HG03442 (cell line): ENCODE results near the gene AIG1.
A peak's percentile ranks its signal among the peaks of the same experiment; 100 is the strongest.

ENCODE experiments used
- ATAC-seq: cut with Tn5 transposase; IDR thresholded peaks from one replicate; pipeline ENCODE4 v1.9.1; 2021; ENCODE audit warnings: mild to moderate bottlenecking, moderate library complexity; ENCODE audit not compliant: unreplicated experiment

AIG1 gene

GRCh38 chr6:143356101-143356880 lies 295.6 kb downstream of the AIG1 start:
- ATAC-seq = no peak

GRCh38 chr6:143357152-143357551 lies 296.5 kb downstream of the AIG1 start:
- no peak for ATAC-seq

- ATAC-seq = no peak
Measured at GRCh38 chr6:143357561-143358255, 297.0 kb downstream of the AIG1 start.

- ATAC-seq = no peak
Measured at GRCh38 chr6:143361536-143362191, 301.0 kb downstream of the AIG1 start.

GRCh38 chr6:143362192-143362558 lies 301.5 kb downstream of the AIG1 start:
- ATAC-seq = no peak

- ATAC-seq = no peak
Measured at GRCh38 chr6:143363299-143363698, 302.6 kb downstream of the AIG1 start.

GRCh38 chr6:143368426-143368825 lies 307.7 kb downstream of the AIG1 start:
- ATAC-seq = peak; percentile 99

GRCh38 chr6:143369971-143370370 lies 309.3 kb downstream of the AIG1 start:
- no peak for ATAC-seq

GRCh38 chr6:143370812-143371370 lies 310.2 kb downstream of the AIG1 start:
- no peak for ATAC-seq

- ATAC-seq = no peak
Measured at GRCh38 chr6:143372199-143372882, 311.7 kb downstream of the AIG1 start.

GRCh38 chr6:143374014-143374413 lies 313.3 kb downstream of the AIG1 start:
- no peak for ATAC-seq

- ATAC-seq = peak; percentile 38
Measured at GRCh38 chr6:143375022-143375585, 314.4 kb downstream of the AIG1 start.

GRCh38 chr6:143376375-143376774 lies 315.7 kb downstream of the AIG1 start:
- ATAC-seq = no peak

- no peak for ATAC-seq
Measured at GRCh38 chr6:143376861-143377260, 316.2 kb downstream of the AIG1 start.

- no peak for ATAC-seq
Measured at GRCh38 chr6:143385636-143386035, 324.9 kb downstream of the AIG1 start.

- ATAC-seq = no peak
Measured at GRCh38 chr6:143390278-143390677, 329.6 kb downstream of the AIG1 start.
